Measurements from ENCODE around the gene ASMTL.
"Not testable (repeated sequence)": the region's sequence is repeated elsewhere in the genome, so short reads cannot be mapped to it uniquely, and the experiment has no call there.

Gene ASMTL

DNA sequence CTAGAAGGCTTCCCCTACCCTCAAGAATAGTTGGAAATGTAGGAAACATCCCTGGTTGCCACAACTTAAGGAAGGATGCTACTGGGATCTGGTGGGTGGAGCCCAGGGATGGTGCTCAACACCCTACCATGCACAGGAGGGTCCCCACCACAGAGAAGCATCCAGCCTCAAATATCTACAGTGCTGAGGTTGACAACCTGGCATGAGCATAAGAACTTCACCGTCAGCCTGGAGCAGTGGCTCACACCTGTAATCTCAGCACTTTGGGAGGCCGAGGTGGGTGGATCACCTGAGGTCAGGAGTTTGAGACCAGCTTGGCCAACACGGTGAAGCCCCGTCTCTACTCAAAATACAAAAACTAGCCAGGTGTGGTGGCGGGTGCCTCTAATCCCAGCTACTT, 24.0 kb upstream of the ASMTL start:
- no CpG with 5 or more reads among the region's 5 CpGs for WGBS (ENCODE audit: extremely low coverage, insufficient coverage, insufficient read length)
- Histone ChIP-seq H2AK5ac (ENCODE audit: low read length) (no peak overlapping the region), H3K4me3 (ENCODE audit: low read depth, low read length) (no peak overlapping the region)

DNA sequence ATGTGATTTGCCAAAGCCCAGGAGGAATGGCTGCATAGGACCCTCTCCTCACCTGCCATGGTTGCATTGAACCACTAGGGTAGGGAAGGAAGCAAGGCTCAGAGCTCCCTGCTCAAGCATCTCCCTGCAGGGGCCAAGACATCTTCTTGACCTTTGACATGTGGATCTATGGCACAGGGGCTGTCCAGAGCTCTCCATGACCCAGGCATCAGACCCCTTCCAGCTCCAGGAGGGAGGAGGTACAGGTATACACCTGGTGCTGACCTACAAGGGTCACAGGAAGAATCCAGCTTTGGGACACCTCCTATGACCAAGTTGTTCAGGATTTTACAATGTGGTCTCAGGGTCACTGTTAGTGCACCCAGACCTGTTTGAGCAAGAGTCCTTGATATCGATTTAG, 23.2 kb upstream of the ASMTL start:
- H3K27ac ChIP-seq (ENCODE audit: low read depth, low read length): no peak overlapping the region
- no peak overlapping the region for H2BK120ac ChIP-seq (ENCODE audit: insufficient read depth, low read length, poor library complexity)
- no peak overlapping the region for H3K23ac ChIP-seq (ENCODE audit: low read length)
- no peak overlapping the region for H3K9ac ChIP-seq (ENCODE audit: low read length)
- no peak overlapping the region for H3K4ac ChIP-seq (ENCODE audit: low read depth, low read length)
- H3K36me3 ChIP-seq (ENCODE audit: control insufficient read depth in 1 of 2, insufficient read depth in 2 of 2, low read length in 2 of 2): no peaks in the 10 kb centered on the region
- H3K4me2 ChIP-seq (ENCODE audit: low read length): no peak overlapping the region
- no peak overlapping the region for H4K91ac ChIP-seq (ENCODE audit: low read depth, low read length)
- H3K14ac ChIP-seq (ENCODE audit: low read length): no peak overlapping the region
- H2BK12ac ChIP-seq (ENCODE audit: low read length): no peak overlapping the region
- H2AFZ ChIP-seq (ENCODE audit: insufficient read depth, low read length, poor library complexity): no peak overlapping the region
- H2BK5ac ChIP-seq (ENCODE audit: low read depth, low read length, poor library complexity): no peak overlapping the region
- WGBS (ENCODE audit: extremely low coverage, insufficient coverage, insufficient read length): no CpG with 5 or more reads among the region's 1 CpG
- no peak overlapping the region for H2AK5ac ChIP-seq (ENCODE audit: low read length)
- H3K4me1 ChIP-seq (ENCODE audit: control insufficient read depth in 1 of 2, insufficient read depth in 2 of 2, low read length in 2 of 2): no peaks in the 10 kb centered on the region
- no peaks in the 10 kb centered on the region for H3K79me2 ChIP-seq (ENCODE audit: control insufficient read depth, insufficient read depth, low read length, poor library complexity)
- H4K12ac ChIP-seq (ENCODE audit: low read depth, low read length): no peak overlapping the region
- no peaks in the 10 kb centered on the region for H3K27me3 ChIP-seq (ENCODE audit: insufficient read depth, low read length)
- H3K79me1 ChIP-seq (ENCODE audit: low read length): no peaks in the 10 kb centered on the region
- H3K18ac ChIP-seq (ENCODE audit: low read length): no peak overlapping the region
- H4K8ac ChIP-seq (ENCODE audit: low read depth, low read length): no peak overlapping the region
- peaks cover 9% of the 10 kb centered on the region for H3K9me3 ChIP-seq (ENCODE audit: insufficient read depth, low read depth, low read length)
- H3K4me3 ChIP-seq (ENCODE audit: low read depth, low read length): no peak overlapping the region
- no peak for DNase-seq

More for the DNA sequence above, 24.0 kb upstream of the ASMTL start:
- H2BK5ac ChIP-seq (ENCODE audit: low read depth, low read length, poor library complexity): no peak overlapping the region
- H4K8ac ChIP-seq (ENCODE audit: low read depth, low read length): no peak overlapping the region
- H3K4me1 ChIP-seq (ENCODE audit: control insufficient read depth in 1 of 2, insufficient read depth in 2 of 2, low read length in 2 of 2): peaks cover 2 to 3% of the 10 kb centered on the region in 2 experiments
- H3K23ac ChIP-seq (ENCODE audit: low read length): no peak overlapping the region
- no peaks in the 10 kb centered on the region for H3K27me3 ChIP-seq (ENCODE audit: insufficient read depth, low read length)
- no peak for DNase-seq
- H3K27ac ChIP-seq (ENCODE audit: low read depth, low read length): no peak overlapping the region
- no peak overlapping the region for H2BK120ac ChIP-seq (ENCODE audit: insufficient read depth, low read length, poor library complexity)
- H3K36me3 ChIP-seq (ENCODE audit: control insufficient read depth in 1 of 2, insufficient read depth in 2 of 2, low read length in 2 of 2): no peaks in the 10 kb centered on the region
- H3K4me2 ChIP-seq (ENCODE audit: low read length): no peak overlapping the region
- H4K91ac ChIP-seq (ENCODE audit: low read depth, low read length): no peak overlapping the region
- H3K9ac ChIP-seq (ENCODE audit: low read length): no peak overlapping the region
- H3K14ac ChIP-seq (ENCODE audit: low read length): no peak overlapping the region
- H3K9me3 ChIP-seq (ENCODE audit: insufficient read depth, low read depth, low read length): peaks cover 8% of the 10 kb centered on the region
- no peak overlapping the region for H2BK12ac ChIP-seq (ENCODE audit: low read length)
- no peaks in the 10 kb centered on the region for H3K79me1 ChIP-seq (ENCODE audit: low read length)
- H3K4ac ChIP-seq (ENCODE audit: low read depth, low read length): no peak overlapping the region
- H4K12ac ChIP-seq (ENCODE audit: low read depth, low read length): no peak overlapping the region
- no peak overlapping the region for H2AFZ ChIP-seq (ENCODE audit: insufficient read depth, low read length, poor library complexity)
- no peak overlapping the region for H3K18ac ChIP-seq (ENCODE audit: low read length)
- no peaks in the 10 kb centered on the region for H3K79me2 ChIP-seq (ENCODE audit: control insufficient read depth, insufficient read depth, low read length, poor library complexity)

DNA sequence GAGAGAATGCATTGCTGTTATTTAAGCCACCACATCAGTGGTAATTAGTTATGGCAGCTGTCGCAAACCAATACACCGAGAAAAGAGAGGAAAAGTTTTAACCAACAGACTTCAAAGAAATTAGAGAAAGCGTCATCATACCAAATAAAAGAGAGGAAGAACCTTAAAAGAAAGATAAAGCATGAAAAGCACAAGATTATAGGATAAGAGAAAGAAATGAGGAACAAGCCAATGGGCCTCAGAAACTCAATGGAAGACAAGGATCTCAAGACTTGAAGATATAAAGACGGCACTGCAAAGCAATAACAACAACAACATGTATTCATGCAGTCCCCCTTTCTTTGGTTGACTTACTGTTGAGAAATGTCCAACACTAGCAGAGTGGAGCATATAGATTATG, 22.8 kb upstream of the ASMTL start:
- no peaks in the 10 kb centered on the region for H3K36me3 ChIP-seq (ENCODE audit: control insufficient read depth in 1 of 2, insufficient read depth in 2 of 2, low read length in 2 of 2)
- no peak overlapping the region for H3K14ac ChIP-seq (ENCODE audit: low read length)
- H2BK120ac ChIP-seq (ENCODE audit: insufficient read depth, low read length, poor library complexity): no peak overlapping the region
- H3K9me3 ChIP-seq (ENCODE audit: insufficient read depth, low read depth, low read length): peaks cover 9% of the 10 kb centered on the region
- H3K27ac ChIP-seq (ENCODE audit: low read depth, low read length): no peak overlapping the region
- no peak overlapping the region for H4K8ac ChIP-seq (ENCODE audit: low read depth, low read length)
- no peak overlapping the region for H3K4me3 ChIP-seq (ENCODE audit: low read depth, low read length)
- H2BK5ac ChIP-seq (ENCODE audit: low read depth, low read length, poor library complexity): no peak overlapping the region
- no peak overlapping the region for H2AFZ ChIP-seq (ENCODE audit: insufficient read depth, low read length, poor library complexity)
- no peak overlapping the region for H3K9ac ChIP-seq (ENCODE audit: low read length)
- no peak overlapping the region for H3K23ac ChIP-seq (ENCODE audit: low read length)
- no peak overlapping the region for H3K4ac ChIP-seq (ENCODE audit: low read depth, low read length)
- no peak overlapping the region for H3K4me2 ChIP-seq (ENCODE audit: low read length)
- DNase-seq: no peak
- H3K79me1 ChIP-seq (ENCODE audit: low read length): no peaks in the 10 kb centered on the region
- H4K12ac ChIP-seq (ENCODE audit: low read depth, low read length): no peak overlapping the region
- no CpG with 5 or more reads among the region's 4 CpGs for WGBS (ENCODE audit: extremely low coverage, insufficient coverage, insufficient read length)
- H3K18ac ChIP-seq (ENCODE audit: low read length): no peak overlapping the region
- no peak overlapping the region for H4K91ac ChIP-seq (ENCODE audit: low read depth, low read length)
- H2BK12ac ChIP-seq (ENCODE audit: low read length): no peak overlapping the region
- H3K79me2 ChIP-seq (ENCODE audit: control insufficient read depth, insufficient read depth, low read length, poor library complexity): no peaks in the 10 kb centered on the region
- no peaks in the 10 kb centered on the region for H3K4me1 ChIP-seq (ENCODE audit: control insufficient read depth in 1 of 2, insufficient read depth in 2 of 2, low read length in 2 of 2)
- H3K27me3 ChIP-seq (ENCODE audit: insufficient read depth, low read length): no peaks in the 10 kb centered on the region
- H2AK5ac ChIP-seq (ENCODE audit: low read length): no peak overlapping the region

DNA sequence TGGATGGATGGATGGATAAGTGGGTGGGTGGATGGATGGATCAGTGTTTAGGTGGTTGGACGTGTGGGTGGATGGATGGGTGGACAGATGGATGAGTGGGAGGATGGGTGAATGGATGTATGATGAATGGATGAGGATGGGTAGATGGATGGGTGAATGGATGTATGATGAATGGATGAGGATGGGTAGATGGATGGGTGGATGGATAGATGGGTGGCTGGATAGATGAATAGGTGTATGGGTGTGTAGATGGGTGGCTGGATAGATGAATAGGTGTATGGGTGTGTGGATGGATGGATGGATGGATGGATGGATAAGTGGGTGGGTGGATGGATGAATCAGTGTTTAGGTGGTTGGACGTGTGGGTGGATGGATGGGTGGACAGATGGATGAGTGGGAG, 21.9 kb upstream of the ASMTL start:
- DNase-seq; H3K14ac ChIP-seq (ENCODE audit: low read length); H3K79me1 ChIP-seq (ENCODE audit: low read length); H3K9ac ChIP-seq (ENCODE audit: low read length); H3K4me3 ChIP-seq (ENCODE audit: low read depth, low read length); H3K79me2 ChIP-seq (ENCODE audit: control insufficient read depth, insufficient read depth, low read length, poor library complexity); H3K4ac ChIP-seq (ENCODE audit: low read depth, low read length); H3K18ac ChIP-seq (ENCODE audit: low read length); H3K23ac ChIP-seq (ENCODE audit: low read length); H4K91ac ChIP-seq (ENCODE audit: low read depth, low read length); H3K36me3 ChIP-seq (ENCODE audit: control insufficient read depth in 1 of 2, insufficient read depth in 2 of 2, low read length in 2 of 2); H3K4me1 ChIP-seq (ENCODE audit: control insufficient read depth in 1 of 2, insufficient read depth in 2 of 2, low read length in 2 of 2); H3K4me2 ChIP-seq (ENCODE audit: low read length); H4K12ac ChIP-seq (ENCODE audit: low read depth, low read length); H3K27ac ChIP-seq (ENCODE audit: low read depth, low read length); H4K8ac ChIP-seq (ENCODE audit: low read depth, low read length); H2BK5ac ChIP-seq (ENCODE audit: low read depth, low read length, poor library complexity); H3K27me3 ChIP-seq (ENCODE audit: insufficient read depth, low read length); H3K9me3 ChIP-seq (ENCODE audit: insufficient read depth, low read depth, low read length); H2AK5ac ChIP-seq (ENCODE audit: low read length); H2BK120ac ChIP-seq (ENCODE audit: insufficient read depth, low read length, poor library complexity); H2BK12ac ChIP-seq (ENCODE audit: low read length); H2AFZ ChIP-seq (ENCODE audit: insufficient read depth, low read length, poor library complexity): not testable (repeated sequence)
- WGBS (ENCODE audit: extremely low coverage, insufficient coverage, insufficient read length): no CpG with 5 or more reads among the region's 2 CpGs

Measured in trophoblast cell (in vitro differentiated cells and primary cell).